SK-N-MC (cell line): ENCODE results near the gene ART3.

Experiments used
- DNase-seq: peaks from one replicate; pipeline ENCODE4 v3.0.0-alpha.2; 2011; ENCODE audit warnings: low read depth, low spot score
- H3K27ac ChIP-seq: fragments of 200-600 bp; sonication (generic); 2 replicates; pipeline ENCODE4 v1.5.1; 2016; ENCODE audit warnings: mixed run types
- H3K36me3 ChIP-seq: fragments of 200-600 bp; sonication (generic); 2 replicates; pipeline ENCODE4 v1.6.1; 2017; ENCODE audit warnings: antibody characterized with exemption, low read length, mixed read lengths; ENCODE audit not compliant: insufficient read depth
- H3K4me3 ChIP-seq: fragments of 200-600 bp; sonication (generic); 2 replicates; pipeline ENCODE4 v1.5.1; 2016
- H3K9ac ChIP-seq: fragments of 200-600 bp; sonication (generic); 2 replicates; pipeline ENCODE4 v1.8.0; 2017; ENCODE audit warnings: mixed run types, mixed read lengths; ENCODE audit not compliant: insufficient read length
- H3K9me3 ChIP-seq: fragments of 200-600 bp; sonication (generic); 2 replicates; pipeline ENCODE4 v1.6.1; 2017; ENCODE audit warnings: low read depth, mild to moderate bottlenecking, antibody characterized with exemption, low read length, moderate library complexity, mixed read lengths
- EZH2 ChIP-seq: fragments of 200-600 bp; sonication (generic); IDR thresholded peaks from one replicate; pipeline ENCODE4 v1.6.1; 2017; ENCODE audit warnings: antibody characterized with exemption
- FOXP2 ChIP-seq: optimal IDR thresholded peaks from 2 replicates; pipeline ENCODE3; 2011; ENCODE audit warnings: mild to moderate bottlenecking, moderate library complexity; ENCODE audit not compliant: insufficient read depth; ENCODE audit errors: extremely low read length, control extremely low read depth
- POLR2AphosphoS5 ChIP-seq: IDR thresholded peaks from 2 replicates; pipeline ENCODE4 v1.6.1; 2012; ENCODE audit warnings: mild to moderate bottlenecking, low read depth, low read length, borderline replicate concordance

Gene ART3

DNA sequence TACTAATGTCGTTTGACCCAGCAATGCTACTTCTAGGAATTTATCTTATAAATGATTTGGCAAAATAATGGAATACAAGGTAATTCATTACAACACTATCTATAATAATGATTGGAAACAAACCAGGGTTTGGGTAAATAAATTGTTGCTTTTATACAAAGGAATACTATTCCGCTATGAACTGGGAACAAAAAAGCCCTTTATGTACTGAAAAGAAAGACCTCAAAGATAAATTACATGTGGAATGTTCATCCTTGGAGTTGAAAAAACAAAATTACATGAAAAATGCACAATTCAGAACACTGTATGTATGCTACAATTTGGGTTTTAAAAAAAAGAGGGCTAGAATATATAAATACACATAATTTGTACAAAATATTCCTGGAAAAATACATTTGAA lies 78.8 kb downstream of the ART3 start:
- no peak overlapping the region for H3K9ac ChIP-seq
- no peaks in the 10 kb centered on the region for H3K36me3 ChIP-seq
- H3K9me3 ChIP-seq: no peaks in the 10 kb centered on the region
- no peak for TF ChIP-seq FOXP2
- TF ChIP-seq POLR2AphosphoS5: no peak
- TF ChIP-seq EZH2: no peak
- H3K27ac ChIP-seq: no peak overlapping the region
- DNase-seq: no peak
- H3K4me3 ChIP-seq: no peak overlapping the region

DNA sequence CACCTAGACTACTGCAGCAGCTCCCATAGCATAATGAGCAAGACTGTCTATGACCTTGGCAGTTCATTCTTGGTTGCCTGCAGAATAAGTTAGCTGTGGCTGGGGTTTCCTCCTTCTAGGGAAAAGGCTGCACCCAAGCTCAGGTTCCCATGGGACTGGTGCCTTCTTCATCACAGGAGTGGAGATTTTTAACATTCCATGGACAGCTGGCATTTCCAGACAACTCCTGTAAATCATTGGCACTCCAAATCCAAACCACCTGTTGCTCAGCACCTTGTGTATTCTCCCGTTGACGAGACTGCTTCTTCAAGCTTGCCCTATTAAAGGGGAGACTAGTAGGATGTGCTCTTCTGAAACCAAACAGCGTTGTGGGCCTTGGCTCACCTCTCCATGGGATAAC lies 81.5 kb downstream of the ART3 start:
- H3K36me3 ChIP-seq: 0 out of 2 replicates have a peak, but pooled peaks cover under 1% of the 10 kb centered on the region
- no peak overlapping the region for H3K9ac ChIP-seq
- no peak for TF ChIP-seq EZH2
- no peak for TF ChIP-seq POLR2AphosphoS5
- TF ChIP-seq FOXP2: no peak
- no peak for DNase-seq
- H3K27ac ChIP-seq: no peak overlapping the region
- no peaks in the 10 kb centered on the region for H3K9me3 ChIP-seq
- H3K4me3 ChIP-seq: no peak overlapping the region

DNA sequence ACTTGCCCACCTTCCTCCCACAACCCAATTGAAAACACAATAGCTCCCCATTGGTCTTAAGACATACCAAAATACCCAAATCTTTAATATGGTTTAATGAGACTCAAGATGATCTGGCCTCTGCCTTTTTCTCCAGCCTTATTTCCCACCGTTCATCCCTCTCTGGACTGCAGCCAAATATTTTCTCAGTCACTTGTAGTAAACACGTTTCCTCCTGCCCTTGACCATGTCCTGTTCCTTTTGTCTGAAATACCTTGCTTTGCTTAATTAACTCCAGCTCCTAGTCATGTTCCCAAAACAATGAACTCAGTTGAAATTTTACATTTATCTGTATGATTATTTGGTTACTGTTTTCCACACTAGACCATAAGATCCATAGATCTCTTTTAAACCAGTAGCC lies 82.1 kb downstream of the ART3 start:
- H3K9ac ChIP-seq: no peak overlapping the region
- H3K27ac ChIP-seq: peak overlapping the region; percentile 47
- H3K9me3 ChIP-seq: no peaks in the 10 kb centered on the region
- DNase-seq: no peak
- TF ChIP-seq POLR2AphosphoS5: no peak
- H3K4me3 ChIP-seq: peak overlapping the region; percentile 26; the same call in 1 of the 2 replicates
- peaks cover 3% of the 10 kb centered on the region; the same call in 1 of the 2 replicates for H3K36me3 ChIP-seq

DNA sequence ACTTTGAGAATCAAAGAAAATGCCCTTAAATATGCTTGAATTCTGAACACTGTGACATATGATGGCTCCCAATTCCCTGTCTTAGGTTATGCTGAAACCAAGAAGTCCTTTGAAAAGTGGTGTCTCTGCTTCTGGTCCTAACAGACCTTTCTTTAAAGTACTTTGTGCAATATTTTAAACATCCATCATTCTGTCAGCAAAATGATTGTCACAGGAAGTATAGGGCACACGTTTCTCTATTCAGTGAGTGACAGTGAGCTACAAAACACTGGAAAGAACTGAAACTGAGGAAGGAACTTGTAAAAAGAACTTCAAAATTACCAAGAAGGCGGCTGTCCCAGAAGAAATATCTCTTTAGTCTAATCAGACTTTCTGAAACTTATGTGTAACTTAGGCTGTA lies 85.8 kb downstream of the ART3 start:
- no peak for TF ChIP-seq POLR2AphosphoS5
- no peaks in the 10 kb centered on the region for H3K9me3 ChIP-seq
- no peak for DNase-seq

More for the DNA sequence above, 85.8 kb downstream of the ART3 start:
- H3K9ac ChIP-seq: no peak overlapping the region
- H3K4me3 ChIP-seq: no peak overlapping the region
- peaks cover 3% of the 10 kb centered on the region; the same call in 1 of the 2 replicates for H3K36me3 ChIP-seq
- H3K27ac ChIP-seq: no peak overlapping the region
